Activated CD8-positive, alpha-beta memory T cell treated with anti-CD3 and anti-CD28 coated beads, Interleukin-2, amount 10 ng/mL, durations not matched to agents 7 days and 5 days (primary cell): Measurements from ENCODE around the gene CORO2B. TPM values are rescaled to one million over a fixed set of nuclear protein-coding genes. Genes with fewer than 3 reads are reported as not detected.

Experiments
- ATAC-seq: fragments of 150-1000 bp; cut with Tn5 transposase; one replicate; pipeline ENCODE4 v1.10.0; 2021; ENCODE audit warnings: moderate library complexity
- CTCF ChIA-PET: fragments of 350-600 bp; sonication (Branson Sonifier 250); formaldehyde crosslinking; loops from one replicate; lab custom pipeline; 2021; ENCODE audit warnings: antibody characterized with exemption; lab: Charles Lee
- DNase-seq: peaks from one replicate; pipeline ENCODE4 v3.0.0-alpha.2; 2020
- H3K27ac Mint-ChIP-seq: one replicate; pipeline ENCODE4 v1.8.0; 2021; ENCODE audit warnings: mild to moderate bottlenecking, mixed read lengths
- H3K27me3 Mint-ChIP-seq: one replicate; pipeline ENCODE4 v1.8.0; 2021; ENCODE audit warnings: mixed read lengths
- H3K36me3 Mint-ChIP-seq: one replicate; pipeline ENCODE4 v1.8.0; 2021; ENCODE audit warnings: mild to moderate bottlenecking, mixed read lengths
- H3K4me1 Mint-ChIP-seq: one replicate; pipeline ENCODE4 v1.8.0; 2021; ENCODE audit warnings: mixed read lengths
- H3K4me3 Mint-ChIP-seq: one replicate; pipeline ENCODE4 v1.8.0; 2021; ENCODE audit warnings: mild to moderate bottlenecking, moderate library complexity, mixed read lengths
- H3K9me3 Mint-ChIP-seq: one replicate; pipeline ENCODE4 v1.8.0; 2022; ENCODE audit warnings: low read depth, mixed read lengths
- total RNA-seq, 2 experiments: library from RNA; stranded (reverse); gene quantifications; one replicate each; pipeline ENCODE4 v1.2.3, GENCODE V29; 2021

The CORO2B gene
- total RNA-seq, 2 experiments from 2014 or later, result not detected

DNA sequence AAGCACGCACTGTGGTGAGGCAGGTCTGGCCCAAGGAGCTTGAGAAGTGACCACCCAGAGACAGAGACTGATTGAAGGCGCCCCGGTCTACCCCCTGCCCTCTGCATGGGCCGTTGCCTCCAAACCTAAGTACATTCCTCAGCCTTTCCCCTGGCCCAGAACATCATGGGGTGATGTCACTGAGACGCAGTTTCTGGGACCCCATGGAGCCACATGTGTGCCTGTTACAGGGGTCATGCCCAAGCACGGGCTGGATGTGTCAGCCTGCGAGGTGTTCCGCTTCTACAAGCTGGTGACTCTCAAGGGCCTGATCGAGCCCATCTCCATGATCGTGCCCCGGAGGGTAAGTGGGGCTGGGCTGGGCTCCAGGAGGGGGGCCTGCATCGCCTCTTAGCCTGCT, 139.7 kb downstream of the CORO2B start:
- no peaks in the 10 kb centered on the region for H3K36me3 Mint-ChIP-seq
- ATAC-seq (no peak), DNase-seq (no peak)
- H3K4me1 Mint-ChIP-seq, result no peaks in the 10 kb centered on the region
- H3K27me3 Mint-ChIP-seq, result peaks cover 19% of the 10 kb centered on the region
- CTCF ChIA-PET, result no interaction called here
- H3K27ac Mint-ChIP-seq, result no peak overlapping the region
- no peak overlapping the region for H3K4me3 Mint-ChIP-seq
- no peaks in the 10 kb centered on the region for H3K9me3 Mint-ChIP-seq

GRCh38 chr15:68719051-68719450, 140.3 kb downstream of the CORO2B start:
- no peak overlapping the region for H3K27ac Mint-ChIP-seq
- no peaks in the 10 kb centered on the region for H3K36me3 Mint-ChIP-seq
- H3K4me1 Mint-ChIP-seq, result no peaks in the 10 kb centered on the region
- peaks cover 19% of the 10 kb centered on the region for H3K27me3 Mint-ChIP-seq
- H3K4me3 Mint-ChIP-seq, result no peak overlapping the region
- ATAC-seq (no peak), DNase-seq (no peak)
- H3K9me3 Mint-ChIP-seq, result no peaks in the 10 kb centered on the region
- CTCF ChIA-PET, result no interaction called here

- Mint-ChIP-seq H3K9me3 (no peaks in the 10 kb centered on the region), H3K4me3 (no peak overlapping the region), H3K4me1 (no peaks in the 10 kb centered on the region), H3K36me3 (no peaks in the 10 kb centered on the region), H3K27ac (no peak overlapping the region), H3K27me3 (peaks cover 22% of the 10 kb centered on the region)
- DNase-seq (no peak), ATAC-seq (no peak)
- CTCF ChIA-PET, result no interaction called here
Observed at GRCh38 chr15:68719672-68720071, 140.9 kb downstream of the CORO2B start.

GRCh38 chr15:68721886-68722285, 143.1 kb downstream of the CORO2B start:
- DNase-seq (no peak), ATAC-seq (no peak)
- Mint-ChIP-seq H3K4me3 (no peak overlapping the region), H3K27me3 (peaks cover 18% of the 10 kb centered on the region), H3K36me3 (no peaks in the 10 kb centered on the region), H3K4me1 (no peaks in the 10 kb centered on the region), H3K9me3 (no peaks in the 10 kb centered on the region), H3K27ac (no peak overlapping the region)
- CTCF ChIA-PET, result no interaction called here

DNA sequence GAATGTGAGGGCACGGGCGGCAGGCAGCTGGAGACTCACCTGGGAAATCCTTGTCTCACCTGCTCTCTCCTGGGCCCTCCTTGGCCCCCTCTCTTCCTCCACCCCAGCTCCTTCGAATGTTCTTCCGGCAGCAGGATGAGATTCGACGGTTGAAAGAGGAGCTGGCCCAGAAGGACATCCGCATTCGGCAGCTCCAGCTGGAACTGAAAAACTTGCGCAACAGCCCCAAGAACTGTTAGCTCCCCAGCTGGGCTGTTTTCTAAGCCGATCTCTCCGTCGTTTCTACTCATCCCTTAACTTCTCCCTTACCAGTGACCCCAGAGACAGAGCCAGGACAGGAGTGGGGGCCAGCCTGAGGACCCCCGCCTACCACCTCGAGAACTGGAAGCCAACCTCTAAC, 146.9 kb downstream of the CORO2B start:
- no peak for ATAC-seq
- H3K9me3 Mint-ChIP-seq, result no peaks in the 10 kb centered on the region
- no peak for DNase-seq
- no peak overlapping the region for H3K27ac Mint-ChIP-seq
- H3K36me3 Mint-ChIP-seq, result no peaks in the 10 kb centered on the region
- no peaks in the 10 kb centered on the region for H3K4me1 Mint-ChIP-seq
- H3K4me3 Mint-ChIP-seq, result no peak overlapping the region
- peaks cover 10% of the 10 kb centered on the region for H3K27me3 Mint-ChIP-seq
- CTCF ChIA-PET, result no interaction called here

- CTCF ChIA-PET, result no interaction called here
- H3K4me1 Mint-ChIP-seq, result no peaks in the 10 kb centered on the region
- no peak overlapping the region for H3K4me3 Mint-ChIP-seq
- ATAC-seq, result no peak
- H3K36me3 Mint-ChIP-seq, result no peaks in the 10 kb centered on the region
- H3K27ac Mint-ChIP-seq, result no peak overlapping the region
- H3K27me3 Mint-ChIP-seq, result peaks cover 10% of the 10 kb centered on the region
- H3K9me3 Mint-ChIP-seq, result no peaks in the 10 kb centered on the region
- DNase-seq, result no peak
Observed at GRCh38 chr15:68726246-68726645, 147.5 kb downstream of the CORO2B start.

DNA sequence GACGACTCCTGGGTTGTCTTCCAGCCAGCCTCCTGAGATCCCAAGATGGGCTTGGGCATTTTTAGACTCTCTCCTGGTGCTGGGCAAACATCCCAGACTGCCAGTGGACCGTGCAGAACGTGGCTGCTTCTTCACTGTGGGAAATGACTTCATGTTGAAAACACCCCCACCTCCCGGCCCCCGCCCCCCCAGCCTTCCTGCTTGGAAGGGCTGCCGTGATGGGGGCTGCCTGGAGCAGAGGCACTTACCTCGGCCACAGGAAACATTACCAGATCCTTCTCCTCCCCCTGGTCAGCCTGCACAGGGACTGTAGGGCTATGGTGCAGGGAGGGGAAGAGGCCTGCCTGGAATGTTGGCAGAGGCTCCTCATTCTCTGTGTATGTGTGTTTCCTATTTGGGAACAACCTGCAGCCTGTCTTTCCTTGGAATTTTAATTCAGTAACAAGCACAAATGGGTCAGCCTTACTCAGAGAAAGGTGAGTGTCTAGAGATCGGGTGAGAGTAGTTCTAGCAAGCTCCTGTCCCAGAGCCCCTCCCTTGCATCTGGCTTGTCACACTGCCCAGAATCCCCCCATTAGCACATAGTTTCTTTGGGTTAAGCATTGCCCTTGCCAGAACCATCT, 151.1 kb downstream of the CORO2B start:
- CTCF ChIA-PET, result no interaction called here
- Mint-ChIP-seq H3K36me3 (no peaks in the 10 kb centered on the region), H3K27ac (no peak overlapping the region), H3K27me3 (peaks cover 7% of the 10 kb centered on the region), H3K4me3 (no peak overlapping the region), H3K4me1 (peaks cover 4% of the 10 kb centered on the region), H3K9me3 (no peaks in the 10 kb centered on the region)
- no peak for DNase-seq
- ATAC-seq, result no peak

DNA sequence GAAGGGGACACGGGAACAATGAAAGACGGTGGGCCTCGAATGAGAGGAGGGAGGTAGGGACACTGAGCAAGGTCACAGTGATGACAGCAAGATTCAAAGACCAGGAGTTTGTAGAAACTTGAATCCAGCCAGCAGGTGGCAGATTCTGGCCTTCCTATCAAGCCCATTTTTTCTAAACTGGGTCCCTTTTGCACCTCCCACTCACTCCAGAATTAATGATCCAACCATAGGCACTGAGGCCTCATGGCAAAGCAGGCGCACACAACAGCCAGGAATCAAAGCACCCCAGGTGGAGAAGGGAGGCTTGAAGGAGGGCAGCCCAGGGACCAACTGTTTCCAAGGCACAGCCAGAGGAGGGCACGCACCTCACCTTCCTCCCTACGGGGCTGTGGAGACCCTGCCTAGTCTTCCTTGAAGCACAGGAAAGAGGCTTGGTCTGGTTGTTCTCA, 151.7 kb downstream of the CORO2B start:
- H3K27ac Mint-ChIP-seq, result no peak overlapping the region
- H3K27me3 Mint-ChIP-seq, result peaks cover 4% of the 10 kb centered on the region
- CTCF ChIA-PET, result interaction anchor here (1.9 kb wide), 1 partner anchor 145 kb away, joined by 19 read pairs; no protein-coding TSS in a partner anchor
- H3K9me3 Mint-ChIP-seq, result no peaks in the 10 kb centered on the region
- no peak overlapping the region for H3K4me3 Mint-ChIP-seq
- H3K4me1 Mint-ChIP-seq, result peaks cover 4% of the 10 kb centered on the region
- H3K36me3 Mint-ChIP-seq, result no peaks in the 10 kb centered on the region
- ATAC-seq (no peak), DNase-seq (no peak)

- Mint-ChIP-seq H3K36me3 (no peaks in the 10 kb centered on the region), H3K4me1 (peaks cover 4% of the 10 kb centered on the region), H3K27ac (no peak overlapping the region), H3K9me3 (no peaks in the 10 kb centered on the region), H3K4me3 (no peak overlapping the region), H3K27me3 (peaks cover 3% of the 10 kb centered on the region)
- DNase-seq (no peak), ATAC-seq (no peak)
- CTCF ChIA-PET, result interaction anchor here (1.2 to 1.9 kb wide), 3 partner anchors 41 to 144 kb away, joined by 3 to 19 read pairs (median 4); no protein-coding TSS in a partner anchor
Observed at GRCh38 chr15:68730976-68731897, 152.4 kb downstream of the CORO2B start.

DNA sequence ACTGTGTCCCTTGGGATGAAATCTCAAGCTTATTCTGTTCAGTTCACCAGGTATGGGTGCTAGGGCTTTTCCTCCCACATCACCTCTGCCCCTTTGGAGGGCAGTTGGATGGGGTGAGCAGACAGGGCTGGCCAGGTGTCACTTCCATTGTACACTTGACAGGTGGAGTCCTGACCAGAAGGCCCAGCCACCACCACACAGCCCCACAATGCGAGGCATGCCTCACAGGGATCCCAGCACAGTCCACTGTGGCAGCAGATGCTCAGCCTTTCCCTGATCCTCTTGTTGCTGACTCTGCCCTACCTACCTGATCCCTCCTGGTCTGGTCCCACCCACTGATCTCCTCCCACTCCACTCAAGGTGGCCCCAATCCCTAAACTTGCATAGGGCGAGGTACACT, 153.7 kb downstream of the CORO2B start:
- CTCF ChIA-PET, result interaction anchor here (1.2 to 1.9 kb wide), 2 partner anchors 97 to 143 kb away, joined by 4 to 19 read pairs; no protein-coding TSS in a partner anchor
- Mint-ChIP-seq H3K27ac (no peak overlapping the region), H3K9me3 (no peaks in the 10 kb centered on the region), H3K4me3 (no peak overlapping the region), H3K36me3 (no peaks in the 10 kb centered on the region), H3K4me1 (peaks cover 4% of the 10 kb centered on the region), H3K27me3 (peaks cover 3% of the 10 kb centered on the region)
- no peak for ATAC-seq
- no peak for DNase-seq

- H3K9me3 Mint-ChIP-seq, result no peaks in the 10 kb centered on the region
- peaks cover 3% of the 10 kb centered on the region for H3K27me3 Mint-ChIP-seq
- peaks cover 4% of the 10 kb centered on the region for H3K4me1 Mint-ChIP-seq
- H3K36me3 Mint-ChIP-seq, result no peaks in the 10 kb centered on the region
- ATAC-seq (no peak), DNase-seq (no peak)
- no peak overlapping the region for H3K4me3 Mint-ChIP-seq
- H3K27ac Mint-ChIP-seq, result no peak overlapping the region
- CTCF ChIA-PET, result no interaction called here
Observed at GRCh38 chr15:68733666-68734065, 154.9 kb downstream of the CORO2B start.

GRCh38 chr15:68734352-68734751, 155.6 kb downstream of the CORO2B start:
- ATAC-seq, result no peak
- CTCF ChIA-PET, result interaction anchor here (1.4 to 2.0 kb wide), 2 partner anchors 94 to 141 kb away, joined by 4 to 10 read pairs; no protein-coding TSS in a partner anchor
- Mint-ChIP-seq H3K9me3 (no peaks in the 10 kb centered on the region), H3K27me3 (peaks cover 3% of the 10 kb centered on the region), H3K4me1 (peaks cover 4% of the 10 kb centered on the region), H3K4me3 (no peak overlapping the region), H3K36me3 (no peaks in the 10 kb centered on the region), H3K27ac (no peak overlapping the region)
- DNase-seq, result no peak

DNA sequence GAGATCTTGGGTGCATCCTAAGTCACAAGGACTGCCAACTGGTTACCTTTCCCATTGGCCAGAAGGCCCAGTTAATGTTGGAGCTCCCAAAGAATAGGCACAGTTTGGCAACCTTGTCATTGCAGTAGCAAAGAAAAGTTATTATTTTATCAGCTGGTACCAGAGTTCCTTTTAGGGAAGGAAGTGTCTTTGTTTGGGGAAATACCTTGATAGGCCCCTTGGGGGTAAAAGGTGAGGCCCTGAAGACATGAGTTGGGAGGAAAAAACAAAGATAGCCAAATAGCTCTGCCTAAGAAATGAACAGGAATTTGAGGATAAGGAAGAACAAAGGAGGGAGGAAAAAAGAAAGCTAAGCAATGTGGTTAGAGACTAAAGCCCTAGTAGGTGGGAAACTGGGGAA, 156.1 kb downstream of the CORO2B start:
- no peaks in the 10 kb centered on the region for H3K9me3 Mint-ChIP-seq
- no peak overlapping the region for H3K4me3 Mint-ChIP-seq
- peaks cover 3% of the 10 kb centered on the region for H3K27me3 Mint-ChIP-seq
- no peak for ATAC-seq
- CTCF ChIA-PET, result interaction anchor here (1.4 to 2.0 kb wide), 2 partner anchors 94 to 141 kb away, joined by 4 to 10 read pairs; no protein-coding TSS in a partner anchor
- H3K36me3 Mint-ChIP-seq, result no peaks in the 10 kb centered on the region
- no peak for DNase-seq
- H3K4me1 Mint-ChIP-seq, result peaks cover 4% of the 10 kb centered on the region
- H3K27ac Mint-ChIP-seq, result no peak overlapping the region
